ENCODE results near the gene CDH15. TPM values are rescaled to one million over a fixed set of nuclear protein-coding genes. Genes with fewer than 3 reads are reported as not detected.

CDH15 gene
- total RNA-seq, 3 donors from 2014 or later, result not detected

GRCh38 chr16:89135166-89135565, 36.4 kb upstream of the CDH15 start:
- H3K27ac ChIP-seq, result no peak overlapping the region
- H3K4me1 ChIP-seq, result no peaks in the 10 kb centered on the region
- no peaks in the 10 kb centered on the region for H3K36me3 ChIP-seq
- H3K4me3 ChIP-seq, result no peak overlapping the region
- H3K9me3 ChIP-seq, result no peaks in the 10 kb centered on the region
- no peak for DNase-seq (ENCODE audit: low spot score in 2 of 2)
- TF ChIP-seq CTCF (IDR thresholded peaks at IDR 0.05) (no peak), POLR2AphosphoS5 (IDR thresholded peaks at IDR 0.05) (no peak), POLR2A (IDR thresholded peaks at IDR 0.05) (no peak)
- H3K27me3 ChIP-seq, result no peaks in the 10 kb centered on the region
- intact Hi-C loops (cut with DNase I; ENCODE audit: low total_unique reads), result loop anchor here (5.0 kb wide), 1 partner anchor 523 kb away; no protein-coding TSS in a partner anchor

GRCh38 chr16:89135971-89136765, 35.4 kb upstream of the CDH15 start:
- H3K4me1 ChIP-seq, result no peaks in the 10 kb centered on the region
- no peak overlapping the region for H3K4me3 ChIP-seq
- H3K27ac ChIP-seq, result no peak overlapping the region
- H3K27me3 ChIP-seq, result no peaks in the 10 kb centered on the region
- H3K36me3 ChIP-seq, result peaks cover 5% of the 10 kb centered on the region
- intact Hi-C loops (cut with DNase I; ENCODE audit: low total_unique reads), result loop anchor here (5.0 kb wide), 1 partner anchor 524 kb away; no protein-coding TSS in a partner anchor
- H3K9me3 ChIP-seq, result no peaks in the 10 kb centered on the region
- no peak for DNase-seq (ENCODE audit: low spot score in 2 of 2)
- TF ChIP-seq POLR2A (IDR thresholded peaks at IDR 0.05) (no peak), POLR2AphosphoS5 (IDR thresholded peaks at IDR 0.05) (no peak), CTCF (IDR thresholded peaks at IDR 0.05) (no peak)

- DNase-seq (ENCODE audit: low spot score in 2 of 2), result no peak
- Histone ChIP-seq H3K9me3 (no peaks in the 10 kb centered on the region), H3K27ac (no peak overlapping the region), H3K4me1 (no peaks in the 10 kb centered on the region), H3K36me3 (peaks cover 6% of the 10 kb centered on the region), H3K27me3 (no peaks in the 10 kb centered on the region), H3K4me3 (no peak overlapping the region)
- intact Hi-C loops (cut with DNase I; ENCODE audit: low total_unique reads), result loop anchor here (5.0 kb wide), 1 partner anchor 525 kb away; no protein-coding TSS in a partner anchor
- TF ChIP-seq CTCF (IDR thresholded peaks at IDR 0.05) (no peak), POLR2AphosphoS5 (IDR thresholded peaks at IDR 0.05) (no peak), POLR2A (IDR thresholded peaks at IDR 0.05) (no peak)
Observed at GRCh38 chr16:89136931-89137330, 34.6 kb upstream of the CDH15 start.

- H3K27me3 ChIP-seq, result no peaks in the 10 kb centered on the region
- H3K4me1 ChIP-seq, result no peaks in the 10 kb centered on the region
- DNase-seq (ENCODE audit: low spot score in 2 of 2), result no peak
- no peaks in the 10 kb centered on the region for H3K9me3 ChIP-seq
- H3K36me3 ChIP-seq, result peaks cover 6% of the 10 kb centered on the region
- H3K4me3 ChIP-seq, result no peak overlapping the region
- intact Hi-C loops (cut with DNase I; ENCODE audit: low total_unique reads), result loop anchor here (5.0 kb wide), 1 partner anchor 526 kb away; no protein-coding TSS in a partner anchor
- no peak overlapping the region for H3K27ac ChIP-seq
- TF ChIP-seq POLR2AphosphoS5 (IDR thresholded peaks at IDR 0.05) (no peak), CTCF (IDR thresholded peaks at IDR 0.05) (no peak), POLR2A (IDR thresholded peaks at IDR 0.05) (no peak)
Observed at GRCh38 chr16:89137666-89138512, 33.7 kb upstream of the CDH15 start.

- H3K27ac ChIP-seq, result no peak overlapping the region
- intact Hi-C loops (cut with DNase I; ENCODE audit: low total_unique reads), result loop anchor here (5.0 kb wide), 1 partner anchor 526 kb away; no protein-coding TSS in a partner anchor
- H3K4me1 ChIP-seq, result no peaks in the 10 kb centered on the region
- H3K27me3 ChIP-seq, result no peaks in the 10 kb centered on the region
- H3K4me3 ChIP-seq, result no peak overlapping the region
- no peaks in the 10 kb centered on the region for H3K9me3 ChIP-seq
- no peak for DNase-seq (ENCODE audit: low spot score in 2 of 2)
- H3K36me3 ChIP-seq, result peaks cover 6% of the 10 kb centered on the region
- TF ChIP-seq POLR2A (IDR thresholded peaks at IDR 0.05) (no peak), POLR2AphosphoS5 (IDR thresholded peaks at IDR 0.05) (no peak), CTCF (IDR thresholded peaks at IDR 0.05) (no peak)
Observed at GRCh38 chr16:89138513-89138795, 33.1 kb upstream of the CDH15 start.
